ENCODE measurements around the gene FOXL1. TPM values are rescaled to one million over a fixed set of nuclear protein-coding genes. Genes with fewer than 3 reads are reported as not detected.

FOXL1 gene
- polyA plus RNA-seq, 1 donor (not counting 4 experiments of a cell fraction or from before 2014, with no cell fraction given) = 0.10 TPM

DNA sequence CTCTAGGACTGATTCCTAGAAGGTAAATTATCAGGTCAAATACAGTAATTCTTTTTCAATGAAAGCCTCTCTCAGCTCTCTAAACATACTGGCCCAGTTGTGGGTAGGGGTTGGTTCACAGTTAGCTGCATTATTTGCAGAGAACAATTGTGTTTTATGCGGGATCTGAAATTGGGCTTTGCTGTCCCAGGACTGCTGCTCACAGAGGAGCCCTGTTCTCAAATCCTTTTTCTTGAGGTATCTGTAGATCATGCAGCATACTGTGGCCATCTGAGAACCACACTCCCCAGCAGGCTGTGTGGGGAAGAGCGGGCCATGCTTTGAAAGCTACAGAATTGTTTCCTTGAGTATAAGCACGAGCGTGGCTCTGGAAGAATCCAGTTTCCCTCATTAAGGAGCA is 40.9 kb upstream of the FOXL1 start:
- H3K9me1 ChIP-seq (ENCODE audit: control insufficient read depth, extremely low read depth, insufficient read depth, low read length) = no peaks in the 10 kb centered on the region
- H3K79me2 ChIP-seq (ENCODE audit: control insufficient read depth, insufficient read depth, low read length) = no peaks in the 10 kb centered on the region
- peaks cover 25 to 31% of the 10 kb centered on the region in 2 experiments for H3K36me3 ChIP-seq (ENCODE audit: control insufficient read depth in 2 of 2, extremely low read depth in 1 of 2, insufficient read depth in 2 of 2, low read length in 2 of 2)
- H3K27me3 ChIP-seq (ENCODE audit: control insufficient read depth, extremely low read depth, insufficient read depth, low read length) = no peaks in the 10 kb centered on the region
- no peak overlapping the region for H2AFZ ChIP-seq (ENCODE audit: control insufficient read depth, low read length)
- H3K4me2 ChIP-seq (ENCODE audit: control insufficient read depth, extremely low read depth, insufficient read depth, low read depth, low read length) = no peak overlapping the region
- TF ChIP-seq EZH2 (IDR thresholded peaks at IDR 0.05; ENCODE audit: low read length) = no peak
- TF ChIP-seq, protein P1, sequence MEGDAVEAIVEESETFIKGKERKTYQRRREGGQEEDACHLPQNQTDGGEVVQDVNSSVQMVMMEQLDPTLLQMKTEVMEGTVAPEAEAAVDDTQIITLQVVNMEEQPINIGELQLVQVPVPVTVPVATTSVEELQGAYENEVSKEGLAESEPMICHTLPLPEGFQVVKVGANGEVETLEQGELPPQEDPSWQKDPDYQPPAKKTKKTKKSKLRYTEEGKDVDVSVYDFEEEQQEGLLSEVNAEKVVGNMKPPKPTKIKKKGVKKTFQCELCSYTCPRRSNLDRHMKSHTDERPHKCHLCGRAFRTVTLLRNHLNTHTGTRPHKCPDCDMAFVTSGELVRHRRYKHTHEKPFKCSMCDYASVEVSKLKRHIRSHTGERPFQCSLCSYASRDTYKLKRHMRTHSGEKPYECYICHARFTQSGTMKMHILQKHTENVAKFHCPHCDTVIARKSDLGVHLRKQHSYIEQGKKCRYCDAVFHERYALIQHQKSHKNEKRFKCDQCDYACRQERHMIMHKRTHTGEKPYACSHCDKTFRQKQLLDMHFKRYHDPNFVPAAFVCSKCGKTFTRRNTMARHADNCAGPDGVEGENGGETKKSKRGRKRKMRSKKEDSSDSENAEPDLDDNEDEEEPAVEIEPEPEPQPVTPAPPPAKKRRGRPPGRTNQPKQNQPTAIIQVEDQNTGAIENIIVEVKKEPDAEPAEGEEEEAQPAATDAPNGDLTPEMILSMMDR (optimal IDR thresholded peaks at IDR 0.05 in 1 of 3, IDR thresholded peaks at IDR 0.05 in 1 of 3, conservative IDR thresholded peaks at IDR 0.05 in 1 of 3; ENCODE audit: extremely low read depth in 1 of 3, insufficient read depth in 2 of 3, low read length in 3 of 3) = no peak
- H3K4me3 ChIP-seq (ENCODE audit: control insufficient read depth in 2 of 3, extremely low read depth in 1 of 3, insufficient read depth in 2 of 3, low read depth in 1 of 3, low read length in 3 of 3) = no peak overlapping the region
- no peak overlapping the region for H3K27ac ChIP-seq (ENCODE audit: control insufficient read depth, insufficient read depth, low read length)
- no peaks in the 10 kb centered on the region for H3K4me1 ChIP-seq (ENCODE audit: control insufficient read depth, extremely low read depth, insufficient read depth, low read length)
- FAIRE-seq (no peak), DNase-seq (ENCODE audit: low read depth, low spot score) (no peak)
- no peaks in the 10 kb centered on the region for H4K20me1 ChIP-seq (ENCODE audit: control insufficient read depth, extremely low read depth, insufficient read depth, low read length)
- H3K9ac ChIP-seq (ENCODE audit: control insufficient read depth, extremely low read depth, insufficient read depth, low read length) = no peak overlapping the region
- no peaks in the 10 kb centered on the region for H3K9me3 ChIP-seq (ENCODE audit: control insufficient read depth, low read depth, low read length)
- dilution Hi-C loops (cut with MboI; ENCODE audit: extremely low pct_ligation_motif_present, low sequenced_read_pairs) = no loop called here

DNA sequence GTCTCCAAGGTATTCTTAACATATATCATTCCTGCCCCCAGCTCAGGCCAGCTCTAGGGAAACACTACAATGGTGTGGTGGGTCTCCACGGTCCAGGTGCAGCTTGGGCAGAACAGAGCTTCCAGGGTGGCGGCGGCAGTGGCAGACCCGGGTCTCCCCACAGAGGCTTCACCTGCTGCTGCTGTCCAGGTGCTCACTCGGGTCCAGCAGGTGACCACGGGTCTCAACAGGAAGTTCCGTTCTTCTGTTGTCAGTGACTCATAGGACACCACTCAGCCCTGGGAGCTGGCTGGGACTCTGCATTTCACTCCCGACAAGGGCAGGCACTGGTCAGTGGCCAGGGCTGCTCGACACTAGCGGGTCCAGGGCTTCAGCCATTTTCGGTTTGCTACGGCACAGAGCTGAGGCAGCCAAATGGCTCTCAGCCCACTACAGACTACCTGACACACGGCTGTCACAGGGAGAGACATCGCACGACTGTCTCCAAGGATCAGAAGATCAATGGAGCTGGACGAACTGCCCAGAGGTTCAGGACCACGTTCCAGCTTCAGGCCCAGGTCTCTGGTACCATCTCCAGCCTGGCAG is 40.1 kb upstream of the FOXL1 start:
- H3K9me1 ChIP-seq (ENCODE audit: control insufficient read depth, extremely low read depth, insufficient read depth, low read length) = no peaks in the 10 kb centered on the region
- no peaks in the 10 kb centered on the region for H3K79me2 ChIP-seq (ENCODE audit: control insufficient read depth, insufficient read depth, low read length)
- H3K4me1 ChIP-seq (ENCODE audit: control insufficient read depth, extremely low read depth, insufficient read depth, low read length) = no peaks in the 10 kb centered on the region
- no peak overlapping the region for H3K4me2 ChIP-seq (ENCODE audit: control insufficient read depth, extremely low read depth, insufficient read depth, low read depth, low read length)
- no peak overlapping the region for H3K27ac ChIP-seq (ENCODE audit: control insufficient read depth, insufficient read depth, low read length)
- peaks cover 20 to 37% of the 10 kb centered on the region in 2 experiments for H3K36me3 ChIP-seq (ENCODE audit: control insufficient read depth in 2 of 2, extremely low read depth in 1 of 2, insufficient read depth in 2 of 2, low read length in 2 of 2)
- no peak overlapping the region for H2AFZ ChIP-seq (ENCODE audit: control insufficient read depth, low read length)
- H3K27me3 ChIP-seq (ENCODE audit: control insufficient read depth, extremely low read depth, insufficient read depth, low read length) = no peaks in the 10 kb centered on the region
- no peaks in the 10 kb centered on the region for H4K20me1 ChIP-seq (ENCODE audit: control insufficient read depth, extremely low read depth, insufficient read depth, low read length)
- dilution Hi-C loops (cut with MboI; ENCODE audit: extremely low pct_ligation_motif_present, low sequenced_read_pairs) = no loop called here
- FAIRE-seq = no peak
- no peak overlapping the region for H3K9ac ChIP-seq (ENCODE audit: control insufficient read depth, extremely low read depth, insufficient read depth, low read length)
- H3K9me3 ChIP-seq (ENCODE audit: control insufficient read depth, low read depth, low read length) = no peaks in the 10 kb centered on the region
- DNase-seq (ENCODE audit: low read depth, low spot score) = no peak
- TF ChIP-seq, protein P1 (optimal IDR thresholded peaks at IDR 0.05 in 1 of 3, IDR thresholded peaks at IDR 0.05 in 1 of 3, conservative IDR thresholded peaks at IDR 0.05 in 1 of 3; ENCODE audit: extremely low read depth in 1 of 3, insufficient read depth in 2 of 3, low read length in 3 of 3) = no peak
- TF ChIP-seq EZH2 (IDR thresholded peaks at IDR 0.05; ENCODE audit: low read length) = no peak
- no peak overlapping the region for H3K4me3 ChIP-seq (ENCODE audit: control insufficient read depth in 2 of 3, extremely low read depth in 1 of 3, insufficient read depth in 2 of 3, low read depth in 1 of 3, low read length in 3 of 3)

All from keratinocyte (primary cell).